ENCODE data around the gene LPP.

The LPP gene

GRCh38 chr3:188867691-188868265 is 713.8 kb downstream of the LPP start:
- TF ChIP-seq CTCF (IDR thresholded peaks at IDR 0.05; ENCODE audit: low read depth, low read length, missing control alignments) = no peak
- H3K4me3 ChIP-seq (replicated peaks; ENCODE audit: low read depth, low read length) = no peak overlapping the region
- DNase-seq (ENCODE audit: extremely low read depth, low read depth) = no peak

- no peak for TF ChIP-seq CTCF (IDR thresholded peaks at IDR 0.05; ENCODE audit: low read depth, low read length, missing control alignments)
- no peak overlapping the region for H3K4me3 ChIP-seq (replicated peaks; ENCODE audit: low read depth, low read length)
- no peak for DNase-seq (ENCODE audit: extremely low read depth, low read depth)
These were observed 714.8 kb downstream of the LPP start for GRCh38 chr3:188868803-188869202.

GRCh38 chr3:188869628-188870027 is 715.7 kb downstream of the LPP start:
- DNase-seq (ENCODE audit: extremely low read depth, low read depth) = no peak
- TF ChIP-seq CTCF (IDR thresholded peaks at IDR 0.05; ENCODE audit: low read depth, low read length, missing control alignments) = no peak
- H3K4me3 ChIP-seq (replicated peaks; ENCODE audit: low read depth, low read length) = no peak overlapping the region

- H3K4me3 ChIP-seq (replicated peaks; ENCODE audit: low read depth, low read length) = no peak overlapping the region
- DNase-seq (ENCODE audit: extremely low read depth, low read depth) = no peak
- TF ChIP-seq CTCF (IDR thresholded peaks at IDR 0.05; ENCODE audit: low read depth, low read length, missing control alignments) = no peak
These were observed 716.5 kb downstream of the LPP start for GRCh38 chr3:188870431-188870830.

GRCh38 chr3:188874576-188874975 is 720.6 kb downstream of the LPP start:
- TF ChIP-seq CTCF (IDR thresholded peaks at IDR 0.05; ENCODE audit: low read depth, low read length, missing control alignments) = no peak
- no peak for DNase-seq (ENCODE audit: extremely low read depth, low read depth)
- no peak overlapping the region for H3K4me3 ChIP-seq (replicated peaks; ENCODE audit: low read depth, low read length)

- no peak overlapping the region for H3K4me3 ChIP-seq (replicated peaks; ENCODE audit: low read depth, low read length)
- TF ChIP-seq CTCF (IDR thresholded peaks at IDR 0.05; ENCODE audit: low read depth, low read length, missing control alignments) = no peak
- no peak for DNase-seq (ENCODE audit: extremely low read depth, low read depth)
These were observed 721.5 kb downstream of the LPP start for GRCh38 chr3:188875413-188875812.

DNA sequence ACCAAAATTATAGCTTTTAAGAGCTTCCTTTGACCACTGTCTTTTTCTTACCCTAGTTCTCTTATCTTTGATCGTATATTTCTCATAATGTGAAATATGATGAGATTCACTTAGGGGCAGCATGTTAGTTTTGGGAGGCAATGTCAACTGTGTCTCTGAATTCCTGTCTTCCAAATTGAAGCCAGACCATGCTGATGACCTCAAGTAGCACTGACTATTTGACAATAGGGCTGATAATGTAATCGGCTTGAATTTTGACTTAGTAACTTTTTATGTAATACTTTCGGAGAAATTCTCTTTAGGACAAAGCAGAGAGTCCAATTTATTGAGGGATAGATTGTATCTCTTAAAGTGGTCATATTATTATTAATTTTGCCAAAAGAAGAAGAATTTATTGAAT is 722.4 kb downstream of the LPP start:
- TF ChIP-seq CTCF (IDR thresholded peaks at IDR 0.05; ENCODE audit: low read depth, low read length, missing control alignments) = no peak
- DNase-seq (ENCODE audit: extremely low read depth, low read depth) = no peak
- H3K4me3 ChIP-seq (replicated peaks; ENCODE audit: low read depth, low read length) = no peak overlapping the region
